GM13977 (cell line): ENCODE measurements around the gene SLC37A1.
A peak's percentile ranks its signal among the peaks of the same experiment; 100 is the strongest.

Source experiments
- DNase-seq: peaks from one replicate; pipeline ENCODE4 v3.0.0; 2012; ENCODE audit warnings: low spot score
- in situ Hi-C: fragments of 300-500 bp; cut with MboI; formaldehyde crosslinking; loops from one replicate; pipeline ENCODE4 v1.12.0; 2022; ENCODE audit warnings: low sequenced_read_pairs, low pct_unique_long_range_greater_than_20kb, mixed read lengths, inconsistent platforms; ENCODE audit not compliant: unreplicated experiment
- TF ChIP-seq, protein P1 (sequence below): IDR thresholded peaks from 2 replicates; pipeline ENCODE4 v1.5.1; 2012; ENCODE audit warnings: mild to moderate bottlenecking, control low read depth; ENCODE audit not compliant: insufficient read depth; ENCODE audit errors: extremely low read depth, missing control alignments

The SLC37A1 gene

DNA sequence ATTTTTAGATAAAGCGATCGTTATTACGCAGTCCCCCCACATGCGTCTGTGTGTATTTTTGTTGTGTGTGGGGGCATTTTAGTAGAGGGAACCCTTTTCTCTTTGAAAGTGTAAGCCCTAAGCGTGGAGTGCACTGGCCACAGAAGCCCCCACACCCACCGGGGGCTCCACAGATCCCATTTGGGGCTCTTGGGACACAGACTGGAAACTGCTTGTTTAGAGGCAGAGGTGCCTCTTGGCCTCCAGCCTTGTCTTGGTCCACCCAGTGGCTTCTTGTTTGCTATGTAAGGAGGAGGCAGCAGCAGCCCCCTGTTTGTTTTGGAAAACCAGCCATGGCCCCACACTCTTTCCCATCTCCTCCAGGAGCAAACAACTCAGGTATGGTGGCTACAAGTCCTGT is 42.8 kb downstream of the SLC37A1 start:
- TF ChIP-seq, protein P1, sequence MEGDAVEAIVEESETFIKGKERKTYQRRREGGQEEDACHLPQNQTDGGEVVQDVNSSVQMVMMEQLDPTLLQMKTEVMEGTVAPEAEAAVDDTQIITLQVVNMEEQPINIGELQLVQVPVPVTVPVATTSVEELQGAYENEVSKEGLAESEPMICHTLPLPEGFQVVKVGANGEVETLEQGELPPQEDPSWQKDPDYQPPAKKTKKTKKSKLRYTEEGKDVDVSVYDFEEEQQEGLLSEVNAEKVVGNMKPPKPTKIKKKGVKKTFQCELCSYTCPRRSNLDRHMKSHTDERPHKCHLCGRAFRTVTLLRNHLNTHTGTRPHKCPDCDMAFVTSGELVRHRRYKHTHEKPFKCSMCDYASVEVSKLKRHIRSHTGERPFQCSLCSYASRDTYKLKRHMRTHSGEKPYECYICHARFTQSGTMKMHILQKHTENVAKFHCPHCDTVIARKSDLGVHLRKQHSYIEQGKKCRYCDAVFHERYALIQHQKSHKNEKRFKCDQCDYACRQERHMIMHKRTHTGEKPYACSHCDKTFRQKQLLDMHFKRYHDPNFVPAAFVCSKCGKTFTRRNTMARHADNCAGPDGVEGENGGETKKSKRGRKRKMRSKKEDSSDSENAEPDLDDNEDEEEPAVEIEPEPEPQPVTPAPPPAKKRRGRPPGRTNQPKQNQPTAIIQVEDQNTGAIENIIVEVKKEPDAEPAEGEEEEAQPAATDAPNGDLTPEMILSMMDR: no peak
- in situ Hi-C loops: no loop called here
- DNase-seq: no peak

DNA sequence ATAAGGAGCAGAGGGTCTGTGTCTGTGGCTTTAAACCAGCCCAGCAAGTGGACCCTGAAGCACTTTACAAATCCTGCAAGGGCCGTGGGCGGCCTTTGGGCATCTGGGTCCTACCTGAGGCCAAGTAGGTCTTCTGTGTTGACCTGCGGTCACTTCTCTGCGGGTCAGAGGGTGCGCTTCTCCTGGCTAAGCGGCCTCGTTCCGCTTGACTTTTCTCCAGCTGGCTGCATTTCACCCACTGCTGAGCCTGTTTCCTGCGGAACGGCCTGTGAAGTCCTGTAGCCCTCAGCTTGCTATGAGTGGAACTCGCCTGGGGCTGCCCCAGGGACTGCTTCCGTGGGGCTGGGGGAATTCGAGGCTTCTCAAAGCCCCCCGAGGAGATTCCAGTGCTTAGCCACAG is 43.3 kb downstream of the SLC37A1 start:
- in situ Hi-C loops: no loop called here
- TF ChIP-seq, protein P1: no peak
- peak; percentile 60 for DNase-seq

DNA sequence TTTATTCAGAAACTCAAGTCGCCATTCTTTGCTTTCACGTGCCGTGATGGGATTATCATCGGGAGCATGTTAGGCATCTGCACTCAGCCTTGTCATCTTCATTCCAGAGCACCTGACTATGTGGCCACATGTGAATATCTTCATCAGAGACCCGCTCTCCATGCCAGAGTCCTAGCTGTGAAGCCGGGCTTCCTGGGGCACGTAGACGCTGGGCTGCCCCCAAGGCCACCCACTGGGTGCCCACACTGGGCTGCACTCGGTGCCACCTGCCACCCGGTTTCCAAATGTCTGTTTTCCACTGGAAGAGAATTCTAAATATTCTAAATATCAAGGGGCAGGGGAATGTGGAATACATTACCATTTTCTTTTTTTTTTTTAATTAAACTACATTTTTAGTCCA is 43.8 kb downstream of the SLC37A1 start:
- no peak for DNase-seq
- TF ChIP-seq, protein P1: no peak
- in situ Hi-C loops: no loop called here

DNA sequence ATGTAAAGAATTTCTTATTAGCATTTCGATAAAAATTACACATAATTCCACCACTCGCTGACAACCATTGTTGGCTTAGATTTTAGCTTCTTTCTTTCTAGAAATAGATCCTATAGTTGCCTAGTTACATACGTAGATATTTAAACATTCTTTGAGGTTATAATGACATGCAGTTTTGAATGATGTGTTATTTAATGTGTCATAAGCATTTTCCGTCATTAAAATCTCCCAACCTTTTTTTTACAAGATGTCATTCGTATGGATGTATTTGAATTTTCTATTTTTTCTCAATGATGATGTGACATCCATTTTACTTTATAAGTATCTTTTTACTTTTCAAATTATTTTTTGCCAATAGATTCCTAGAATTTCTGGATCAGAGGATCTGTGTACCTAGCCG is 44.7 kb downstream of the SLC37A1 start:
- TF ChIP-seq, protein P1: no peak
- in situ Hi-C loops: no loop called here
- no peak for DNase-seq

DNA sequence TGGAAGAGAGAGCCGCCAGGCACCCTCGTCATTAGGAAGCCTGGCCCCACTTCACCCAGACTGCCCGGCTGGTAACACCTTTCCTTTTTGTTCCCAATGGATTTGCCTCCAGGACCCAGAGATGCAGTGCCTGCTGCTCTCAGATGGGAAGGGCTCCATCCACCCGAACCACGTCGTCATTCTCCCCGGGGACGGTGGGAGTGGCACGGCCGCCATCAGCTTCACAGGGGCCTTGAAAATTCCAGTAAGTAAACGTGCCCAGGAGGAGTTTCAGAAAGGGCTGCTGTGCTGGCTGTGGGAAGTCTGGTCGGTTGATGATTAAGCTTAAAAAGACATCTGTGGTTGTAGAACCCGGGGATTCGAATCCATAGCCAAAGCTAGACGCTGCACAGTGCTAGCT is 45.2 kb downstream of the SLC37A1 start:
- no peak for DNase-seq
- in situ Hi-C loops: no loop called here
- TF ChIP-seq, protein P1: no peak

DNA sequence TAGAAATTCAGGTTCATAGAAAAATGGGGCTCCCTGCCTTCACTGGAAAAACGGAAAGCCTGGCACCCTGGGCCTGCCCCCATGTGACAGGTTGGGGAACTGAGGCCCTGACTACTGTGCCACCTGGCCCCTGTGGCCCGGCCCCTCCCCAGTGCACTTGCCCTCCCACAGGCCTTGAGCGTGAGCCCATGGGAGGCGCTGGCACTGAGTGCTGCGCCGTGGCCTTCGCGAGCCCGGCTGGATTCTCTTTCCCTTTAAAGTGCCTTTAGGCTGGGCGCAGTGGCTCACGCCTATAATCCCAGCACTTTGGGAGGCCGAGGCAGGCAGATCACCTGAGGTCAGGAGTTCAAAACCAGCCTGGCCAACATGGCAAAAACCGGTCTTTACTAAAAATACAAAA is 45.7 kb downstream of the SLC37A1 start:
- no peak for DNase-seq
- in situ Hi-C loops: no loop called here
- TF ChIP-seq, protein P1: no peak
